Spleen (tissue), 11 donors: ENCODE measurements around the gene CYYR1. TPM values are rescaled to one million over a fixed set of nuclear protein-coding genes. Genes with fewer than 3 reads are reported as not detected.

Experiments used
- DNase-seq: peaks from one replicate; pipeline ENCODE4 v3.0.0-alpha.2; 2020
- H3K27ac ChIP-seq, 8 donors: fragments of 200-600 bp; sonication (generic) in 7 of 8; 1 replicate in 4 of 8; 2 replicates in 4 of 8; pipeline versions ENCODE4 v1.5.0 to v1.8.0; 2016 to 2021; ENCODE audit warnings: inconsistent platforms in 4 of 8, mild to moderate bottlenecking in 4 of 8, moderate library complexity in 1 of 8
- H3K27me3 ChIP-seq, 7 donors: fragments of 200-600 bp; sonication (generic) in 6 of 7; replicated peaks in 1 of 7; 1 replicate in 4 of 7; 2 replicates in 3 of 7; pipeline versions ENCODE4 v1.5.0 to v1.8.0; 2016 to 2021; ENCODE audit warnings: inconsistent platforms in 3 of 7, mild to moderate bottlenecking in 1 of 7
- H3K36me3 ChIP-seq, 6 donors: fragments of 200-600 bp; sonication (generic) in 5 of 6; 1 replicate in 4 of 6; 2 replicates in 2 of 6; pipeline versions ENCODE4 v1.5.0 to v1.8.0; 2016 to 2021; ENCODE audit warnings: inconsistent platforms in 2 of 6
- H3K4me1 ChIP-seq, 6 donors: fragments of 200-600 bp; sonication (generic) in 5 of 6; 1 replicate in 3 of 6; 2 replicates in 3 of 6; pipeline versions ENCODE4 v1.5.0 to v1.8.0; 2016 to 2021; ENCODE audit warnings: inconsistent platforms in 3 of 6
- H3K4me3 ChIP-seq, 8 donors: fragments of 200-600 bp; sonication (generic) in 7 of 8; 1 replicate in 4 of 8; 2 replicates in 4 of 8; pipeline versions ENCODE4 v1.5.0 to v1.8.0; 2016 to 2021; ENCODE audit warnings: inconsistent platforms in 4 of 8, mild to moderate bottlenecking in 4 of 8, moderate library complexity in 2 of 8
- H3K9me3 ChIP-seq, 8 donors: fragments of 200-600 bp; sonication (generic) in 7 of 8; 1 replicate in 4 of 8; 2 replicates in 4 of 8; pipeline versions ENCODE4 v1.5.0 to v1.8.0; 2016 to 2021; ENCODE audit warnings: inconsistent platforms in 4 of 8
- CTCF ChIP-seq, 11 experiments: fragments of 200-600 bp in 7 of 11; fragments of 450-650 bp in 4 of 11; sonication (generic) in 4 of 11; IDR thresholded peaks in 8 of 11; conservative IDR thresholded peaks in 3 of 11; 1 replicate in 7 of 11; 2 replicates in 4 of 11; pipeline versions ENCODE4 v1.4.0 to v1.8.0; 2016 to 2021; ENCODE audit warnings: antibody characterized with exemption in 11 of 11, inconsistent platforms in 4 of 11, mild to moderate bottlenecking in 1 of 11
- POLR2A ChIP-seq, 3 donors: fragments of 450-650 bp; IDR thresholded peaks; one replicate each; pipeline ENCODE4 v1.5.1; 2017; ENCODE audit warnings: antibody characterized with exemption in 3 of 3, mild to moderate bottlenecking in 1 of 3
- POLR2AphosphoS5 ChIP-seq, 3 donors: sonication (generic); formaldehyde crosslinking; IDR thresholded peaks; one replicate each; pipeline ENCODE4 v1.5.1; 2017; ENCODE audit warnings: antibody characterized with exemption in 3 of 3
- WGBS, 5 donors: extraction: QIAGEN DNeasy Blood & Tissue Kit in 3 of 5; methylation state at CpG; one replicate each; pipeline versions ENCODE4 v1.1.5 to v1.1.7; 2013 to 2018; 5-methylcytosine and 5-hydroxymethylcytosine counted together
- intact Hi-C: fragments of 100-400 bp; cut with DNase I; formaldehyde crosslinking; loops from one replicate; pipeline ENCODE4 v1.15.0; 2023; ENCODE audit warnings: low total_unique reads
- polyA plus RNA-seq, 3 donors: library from polyadenylated mRNA; stranded (reverse); fragments of 200-250 nt; gene quantifications; one replicate each; pipeline ENCODE4 v1.2.1, GENCODE V29; 2013
- total RNA-seq, 7 donors: library from RNA; depleted of rRNA in 3 of 7; stranded (reverse); fragments of >200 nt in 3 of 7; fragmentation: NEBNext Ultra II Directional in 4 of 7; extraction: Animal tissue kit (Norgen Biotek cat#: 25700) in 4 of 7; gene quantifications; one replicate each; pipeline versions ENCODE4 v1.1.0 to v1.2.1, GENCODE V29; 2016 to 2021
- donor health status: healthy with polysubstance abuse.
- donor health status: DM: no; HTN: no; CAD: no; lungs with moderate emphysema.
- donor health status: DM: no; HTN: no; CAD: no.
- donor health status: Bipolar disorder and iron deficiency.
- donor health status: healthy.
- donor health status: DM: no; HTN: no; CAD: no.
- donor health status: DM: yes; HTN: yes; CAD: no.

The CYYR1 gene
- total and polyA plus RNA-seq, 10 donors: 9.5 to 86.9 (median 50.7) TPM

GRCh38 chr21:26581818-26582217, 8.7 kb upstream of the CYYR1 start:
- 83 to 100% (median 97%) methylated on average over 1 of the region's 1 CpG for WGBS, 5 donors

GRCh38 chr21:26572076-26572701, 897 bp downstream of the CYYR1 start:
- no peak for TF ChIP-seq POLR2A (IDR thresholded peaks at IDR 0.05)
- TF ChIP-seq POLR2AphosphoS5 (IDR thresholded peaks at IDR 0.05): no peak
- no peak for TF ChIP-seq CTCF (IDR thresholded peaks at IDR 0.05 in 8 of 11, conservative IDR thresholded peaks at IDR 0.05 in 3 of 11)
- peak overlapping the region; percentile 18 to 68 (median 46) for H3K4me3 ChIP-seq
- peaks cover 0 to 28% (median 15%) of the 10 kb centered on the region in 8 donors for H3K9me3 ChIP-seq
- peak overlapping the region; percentile 43 to 87 (median 84) for H3K27ac ChIP-seq
- H3K27me3 ChIP-seq: peaks cover 0 to 17% (median 7%) of the 10 kb centered on the region in 7 donors
- no peak for DNase-seq
- intact Hi-C loops: no loop called here
- H3K4me1 ChIP-seq: peaks cover 0 to 20% (median 0%) of the 10 kb centered on the region in 6 donors
- H3K36me3 ChIP-seq: no peaks in the 10 kb centered on the region
- WGBS, 5 donors: 5 to 13% (median 9%) methylated on average over 11 of the region's 11 CpGs

More at GRCh38 chr21:26581818-26582217, 8.7 kb upstream of the CYYR1 start:
- no peaks in the 10 kb centered on the region for H3K27me3 ChIP-seq
- no peak overlapping the region for H3K27ac ChIP-seq
- H3K36me3 ChIP-seq: no peaks in the 10 kb centered on the region
- H3K9me3 ChIP-seq: peaks cover 0 to 32% (median 27%) of the 10 kb centered on the region in 8 donors
- intact Hi-C loops: no loop called here
- H3K4me3 ChIP-seq: no peak overlapping the region
- no peak for DNase-seq
- no peak for TF ChIP-seq CTCF (IDR thresholded peaks at IDR 0.05 in 8 of 11, conservative IDR thresholded peaks at IDR 0.05 in 3 of 11)
- TF ChIP-seq POLR2AphosphoS5 (IDR thresholded peaks at IDR 0.05): no peak
- no peak for TF ChIP-seq POLR2A (IDR thresholded peaks at IDR 0.05)
- no peaks in the 10 kb centered on the region for H3K4me1 ChIP-seq

- Histone ChIP-seq H3K36me3 (no peaks in the 10 kb centered on the region), H3K27me3 (peaks cover 0 to 17% (median 7%) of the 10 kb centered on the region in 7 donors), H3K4me3 (peak overlapping the region in 5 of 8 donors; percentile 8 to 68 (median 41)), H3K9me3 (peaks cover 0 to 25% (median 15%) of the 10 kb centered on the region in 8 donors), H3K4me1 (peaks cover 0 to 32% (median 6%) of the 10 kb centered on the region in 6 donors), H3K27ac (peak overlapping the region in 7 of 8 donors; percentile 43 to 87 (median 85))
- no peak for DNase-seq
- WGBS, 5 donors: 12 to 27% (median 19%) methylated on average over 3 of the region's 3 CpGs
- TF ChIP-seq POLR2AphosphoS5 (IDR thresholded peaks at IDR 0.05): peak in 1 of 3 donors; percentile 75
- no peak for TF ChIP-seq CTCF (IDR thresholded peaks at IDR 0.05 in 8 of 11, conservative IDR thresholded peaks at IDR 0.05 in 3 of 11)
- intact Hi-C loops: no loop called here
Observed at GRCh38 chr21:26570203-26570602, 2.9 kb downstream of the CYYR1 start.

- no peak for DNase-seq
- intact Hi-C loops: no loop called here
- H3K4me3 ChIP-seq: no peak overlapping the region
- WGBS, 5 donors: 44 to 72% (median 48%) methylated on average over 2 of the region's 2 CpGs
- no peaks in the 10 kb centered on the region for H3K9me3 ChIP-seq
- peaks cover 0 to 40% (median 11%) of the 10 kb centered on the region in 6 donors for H3K4me1 ChIP-seq
- peak overlapping the region in 7 of 8 donors; percentile 53 to 75 (median 67) for H3K27ac ChIP-seq
- H3K36me3 ChIP-seq: peaks cover 0 to 2% (median 0%) of the 10 kb centered on the region in 6 donors
- H3K27me3 ChIP-seq: no peaks in the 10 kb centered on the region
- TF ChIP-seq POLR2A (IDR thresholded peaks at IDR 0.05) (no peak), CTCF (IDR thresholded peaks at IDR 0.05 in 8 of 11, conservative IDR thresholded peaks at IDR 0.05 in 3 of 11) (no peak), POLR2AphosphoS5 (IDR thresholded peaks at IDR 0.05) (no peak)
Observed at GRCh38 chr21:26565546-26565945, 7.5 kb downstream of the CYYR1 start.
